ENCODE data around the gene GALNT17.
"Not testable (repeated sequence)": the region's sequence is repeated elsewhere in the genome, so short reads cannot be mapped to it uniquely, and the experiment has no call there.

Gene GALNT17

DNA sequence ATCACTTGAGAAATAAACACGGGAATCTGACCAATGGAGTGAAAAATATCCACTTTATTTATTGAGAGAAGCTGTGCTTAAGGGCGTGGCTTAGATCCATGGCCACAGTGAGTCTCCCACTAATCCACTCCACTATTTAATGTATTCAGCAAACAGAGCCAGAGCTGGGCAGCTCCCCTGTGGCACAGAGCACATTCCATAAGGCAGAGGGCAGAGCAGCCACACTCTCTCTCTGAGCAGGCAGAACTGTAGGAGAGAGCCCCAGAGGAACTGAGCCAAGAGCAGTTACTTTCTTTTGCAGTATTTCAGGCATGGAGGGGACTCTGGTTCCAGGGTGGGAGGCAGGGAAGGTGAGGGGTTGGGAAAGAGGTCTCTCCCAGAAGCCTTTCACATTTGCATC lies 106.0 kb downstream of the GALNT17 start:
- no peak for DNase-seq

- no peak for DNase-seq
These were observed 106.8 kb downstream of the GALNT17 start for GRCh38 chr7:71238581-71239295.

GRCh38 chr7:71239586-71240268 lies 107.8 kb downstream of the GALNT17 start:
- no peak for DNase-seq

GRCh38 chr7:71243736-71244410 lies 111.9 kb downstream of the GALNT17 start:
- no peak for DNase-seq

GRCh38 chr7:71245038-71245437 lies 113.1 kb downstream of the GALNT17 start:
- no peak for DNase-seq

DNA sequence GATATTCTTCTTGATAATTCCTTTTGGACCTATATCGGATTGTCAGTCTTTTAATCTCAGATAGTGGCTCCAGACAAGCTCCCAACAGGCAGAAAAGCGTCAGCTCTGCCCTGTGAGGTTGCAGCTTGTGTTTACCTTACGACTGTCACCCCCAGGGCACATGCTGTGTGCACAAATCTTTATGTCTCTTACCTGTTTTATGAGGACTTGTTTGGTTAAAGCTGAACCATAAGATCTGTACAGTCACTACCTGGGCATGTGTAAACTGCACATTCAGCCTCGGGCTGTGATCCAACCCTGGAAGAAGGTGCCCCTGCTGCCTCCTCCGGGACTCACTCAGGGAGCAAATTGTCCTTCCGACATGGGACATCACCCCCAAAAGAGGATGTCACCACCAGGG lies 119.8 kb downstream of the GALNT17 start:
- no peak for DNase-seq

- DNase-seq, result no peak
These were observed 122.8 kb downstream of the GALNT17 start for GRCh38 chr7:71254751-71255150.

DNA sequence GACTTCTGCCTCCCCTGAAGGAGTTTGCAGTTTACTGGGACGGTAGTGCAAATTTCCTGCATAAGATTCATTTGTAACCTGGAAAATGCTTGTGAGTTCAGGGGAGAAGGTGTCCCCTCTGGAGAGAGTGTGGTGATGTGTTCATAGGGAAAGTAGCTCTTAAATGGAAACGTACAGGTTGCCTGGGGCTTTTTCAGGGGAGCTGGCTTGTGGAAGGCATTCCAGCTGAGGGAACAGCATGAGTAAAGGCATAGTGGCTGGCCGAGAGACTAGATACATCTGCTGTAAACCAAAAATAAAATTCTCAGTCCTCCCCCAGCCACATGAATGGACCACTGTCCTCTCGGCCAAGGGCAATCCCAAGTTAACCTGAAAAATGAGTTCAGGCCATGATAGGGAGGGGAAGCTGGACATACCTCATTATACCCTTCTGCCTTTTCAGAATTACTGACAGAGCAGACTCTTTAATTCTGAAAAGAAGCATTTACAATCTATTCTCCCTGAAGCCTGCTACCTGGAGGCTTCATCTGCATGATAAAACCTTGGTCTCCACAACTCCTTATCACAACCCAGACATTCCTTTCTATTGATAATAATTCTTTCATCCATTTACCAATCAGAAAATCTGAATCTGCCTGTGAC lies 123.7 kb downstream of the GALNT17 start:
- no peak for DNase-seq

DNA sequence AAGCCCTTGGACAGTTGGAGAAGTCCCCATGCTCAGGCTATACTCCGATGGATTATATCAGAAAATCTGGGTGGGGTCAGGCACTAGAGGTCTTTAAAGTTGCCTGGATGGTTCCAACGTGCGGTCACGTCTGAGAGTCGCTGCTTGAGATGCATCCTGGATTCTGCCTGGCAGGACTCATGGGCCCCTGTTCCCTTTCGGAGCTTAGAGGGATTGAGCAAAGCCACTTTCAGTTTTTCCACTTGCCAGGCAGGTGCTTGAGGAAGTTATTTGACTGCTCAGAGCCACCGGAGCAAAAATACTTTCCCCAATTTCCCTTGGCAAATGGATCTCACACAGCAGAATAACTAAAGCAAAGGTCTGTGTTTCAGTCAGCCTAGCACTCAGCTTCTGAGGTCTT lies 129.1 kb downstream of the GALNT17 start:
- no peak for DNase-seq

DNA sequence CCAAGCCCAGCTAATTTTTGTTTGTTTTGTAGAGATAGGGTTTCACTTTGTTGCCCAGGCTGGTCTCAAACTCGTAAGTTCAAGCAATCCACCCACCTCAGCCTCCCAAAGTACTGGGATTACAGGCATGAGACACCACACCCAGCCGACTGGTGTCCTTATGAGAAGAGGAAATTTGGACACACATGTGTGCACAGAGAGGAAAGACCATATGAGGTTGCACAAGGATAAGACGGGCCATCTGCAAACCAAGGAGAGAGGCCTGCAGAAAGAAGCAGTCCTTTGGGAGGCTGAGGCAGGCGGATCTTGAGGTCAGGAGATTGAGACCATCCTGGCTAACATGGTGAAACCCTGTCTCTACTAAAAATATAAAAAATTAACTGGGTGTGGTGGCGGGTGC lies 130.9 kb downstream of the GALNT17 start:
- not testable (repeated sequence) for DNase-seq

GRCh38 chr7:71264005-71264404 lies 132.1 kb downstream of the GALNT17 start:
- no peak for DNase-seq

- DNase-seq, result no peak
These were observed 135.0 kb downstream of the GALNT17 start for GRCh38 chr7:71266912-71267311.

DNA sequence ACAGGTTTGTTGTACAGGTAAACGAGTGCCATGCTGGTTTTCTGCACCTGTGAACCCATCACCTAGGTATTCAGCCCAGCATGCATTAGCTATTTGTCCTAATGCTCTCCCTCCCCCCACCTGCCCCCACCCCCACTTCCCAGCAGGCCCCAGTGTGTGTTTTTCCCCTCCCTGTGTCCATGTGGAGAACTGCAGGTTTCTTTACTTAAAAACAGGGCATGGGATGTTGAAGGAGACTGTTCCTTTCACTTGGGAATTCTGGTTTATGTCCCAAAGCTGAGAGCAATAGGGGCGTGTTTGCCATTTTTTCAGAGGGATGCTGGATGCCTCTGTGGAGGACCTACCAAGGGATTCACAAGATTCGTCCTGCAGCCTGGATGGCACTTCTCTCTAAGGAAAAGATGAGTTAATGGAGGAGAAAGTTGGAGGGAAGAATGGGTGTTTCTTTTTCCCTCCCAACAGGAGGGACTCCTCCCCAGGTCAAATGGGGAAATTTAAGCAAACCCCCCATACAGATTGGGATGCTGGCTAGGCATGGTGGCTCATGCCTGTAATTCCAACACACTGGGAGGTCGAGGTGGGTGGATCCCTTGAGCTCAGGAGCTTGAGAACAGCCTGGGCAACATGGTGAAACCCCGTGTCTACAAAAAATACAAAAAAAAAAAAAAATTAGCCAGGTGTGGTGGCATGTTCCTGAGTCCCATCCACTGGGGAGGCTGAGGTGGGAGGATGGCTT lies 136.0 kb downstream of the GALNT17 start:
- DNase-seq, result no peak

- no peak for DNase-seq
These were observed 138.6 kb downstream of the GALNT17 start for GRCh38 chr7:71270558-71270957.

GRCh38 chr7:71271203-71271602 lies 139.3 kb downstream of the GALNT17 start:
- no peak for DNase-seq

GRCh38 chr7:71272509-71273490 lies 140.9 kb downstream of the GALNT17 start:
- no peak for DNase-seq

- DNase-seq, result no peak
These were observed 146.3 kb downstream of the GALNT17 start for GRCh38 chr7:71278257-71278656.

DNA sequence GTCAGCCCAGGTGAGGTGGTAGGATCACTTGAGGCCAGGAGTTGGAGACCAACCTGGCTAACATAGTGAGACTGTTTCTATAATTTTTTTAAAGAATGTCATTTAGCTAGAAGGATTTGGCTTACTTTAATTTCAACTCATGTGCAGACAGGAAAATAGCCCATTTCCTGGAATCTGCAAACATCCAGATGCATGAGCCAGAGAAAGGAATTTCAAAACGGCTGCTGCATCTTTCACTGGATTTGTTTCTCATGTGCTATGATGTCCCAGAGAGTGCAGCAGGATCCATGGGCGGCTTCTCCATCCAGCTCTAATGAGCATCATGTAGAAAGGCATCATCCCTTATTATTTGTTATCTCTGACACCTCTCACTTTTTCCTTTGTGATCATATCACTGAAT lies 149.3 kb downstream of the GALNT17 start:
- no peak for DNase-seq

DNA sequence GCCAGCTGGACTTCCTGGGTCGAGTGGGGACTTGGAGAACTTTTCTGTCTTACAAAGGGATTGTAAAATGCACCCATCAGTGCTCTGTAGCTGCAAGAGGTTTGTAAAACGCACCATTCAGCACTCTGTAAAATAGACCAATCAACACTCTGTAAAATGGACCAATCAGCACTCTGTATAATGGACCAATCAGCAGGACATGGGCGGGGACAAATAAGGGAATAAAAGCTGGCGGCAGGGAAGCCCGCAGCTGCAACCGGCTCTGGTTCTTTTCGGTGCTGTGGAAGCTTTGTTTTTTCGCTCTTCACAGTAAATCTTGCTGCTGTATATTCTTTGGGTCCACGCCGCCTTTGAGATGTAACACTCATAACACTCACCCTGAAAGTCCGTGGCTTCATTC lies 151.9 kb downstream of the GALNT17 start:
- DNase-seq, result no peak

DNA sequence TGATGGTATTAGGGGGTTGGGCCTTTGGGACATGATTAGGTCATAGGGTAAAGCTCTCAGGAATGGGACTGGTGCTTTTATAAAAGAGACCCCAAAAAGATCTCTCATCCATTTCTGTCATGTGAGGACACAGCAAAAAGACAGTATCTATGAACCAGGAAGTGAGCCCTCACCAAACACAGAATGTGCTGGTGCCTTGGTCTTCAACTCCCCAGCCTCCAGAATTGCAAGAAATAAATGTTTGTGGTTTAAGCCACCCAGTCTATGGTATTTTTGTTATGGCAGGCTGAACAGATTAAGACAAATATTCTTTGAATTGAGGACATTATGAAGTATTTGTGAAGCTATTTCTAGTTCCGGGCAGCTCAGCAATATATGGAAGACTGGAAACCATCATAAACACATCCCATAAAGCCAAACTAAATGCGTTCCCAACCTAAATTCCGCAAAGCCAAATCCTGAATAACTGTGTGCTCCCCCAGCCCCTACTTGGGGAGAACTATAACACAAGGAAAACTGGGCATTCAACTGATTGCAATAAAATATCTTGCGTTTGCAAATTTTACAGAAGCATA lies 153.7 kb downstream of the GALNT17 start:
- DNase-seq, result no peak

GRCh38 chr7:71286336-71286735 lies 154.4 kb downstream of the GALNT17 start:
- no peak for DNase-seq
